HG03439 (cell line): ENCODE results near the gene MCAT.

ENCODE experiments used
- ATAC-seq: cut with Tn5 transposase; IDR thresholded peaks from one replicate; pipeline ENCODE4 v1.9.1; 2021; ENCODE audit warnings: mild to moderate bottlenecking, moderate library complexity; ENCODE audit not compliant: unreplicated experiment

The MCAT gene

GRCh38 chr22:43142880-43143562 is at the start of gene MCAT:
MCAT (minus strand) TSS chr22:43143398; CDS start chr22:43143348, 50 bp downstream.
- peak; percentile 63 for ATAC-seq

GRCh38 chr22:43191831-43192230 is 48.6 kb upstream of the MCAT start:
- no peak for ATAC-seq

DNA sequence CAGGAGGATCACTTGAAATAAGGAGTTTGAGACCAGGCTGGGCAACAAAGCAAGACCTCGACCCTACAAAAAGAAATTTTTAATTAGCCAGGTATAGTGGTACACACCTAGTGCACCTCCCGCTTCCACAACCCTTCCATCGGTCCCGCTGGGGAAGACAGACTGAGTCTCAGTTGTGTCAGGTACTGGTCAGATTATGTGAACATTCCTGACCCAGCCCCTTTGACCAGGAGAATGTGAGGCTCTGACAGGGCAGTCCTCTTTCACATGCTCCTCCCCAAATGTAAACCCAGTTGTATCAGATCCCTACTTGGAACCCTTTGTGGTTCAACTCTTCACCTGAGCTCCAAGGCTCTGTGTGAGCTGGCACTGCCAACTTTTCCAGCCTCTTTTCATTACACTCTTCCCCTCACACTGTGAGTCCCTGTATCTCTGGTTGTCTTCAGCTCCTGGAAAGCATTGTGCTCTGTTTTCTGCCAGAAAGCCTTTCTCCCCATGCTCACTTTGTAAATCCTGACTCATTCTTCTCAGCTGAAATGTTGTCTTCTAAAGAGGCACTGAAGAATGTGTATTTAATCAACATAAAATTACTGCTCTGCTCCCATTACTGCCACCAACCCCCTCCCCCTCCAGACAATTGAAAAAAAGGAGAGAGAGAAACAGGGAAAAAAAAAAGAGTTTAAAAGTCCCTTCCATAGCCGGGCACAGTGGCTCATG is 45.8 kb upstream of the MCAT start:
- no peak for ATAC-seq

DNA sequence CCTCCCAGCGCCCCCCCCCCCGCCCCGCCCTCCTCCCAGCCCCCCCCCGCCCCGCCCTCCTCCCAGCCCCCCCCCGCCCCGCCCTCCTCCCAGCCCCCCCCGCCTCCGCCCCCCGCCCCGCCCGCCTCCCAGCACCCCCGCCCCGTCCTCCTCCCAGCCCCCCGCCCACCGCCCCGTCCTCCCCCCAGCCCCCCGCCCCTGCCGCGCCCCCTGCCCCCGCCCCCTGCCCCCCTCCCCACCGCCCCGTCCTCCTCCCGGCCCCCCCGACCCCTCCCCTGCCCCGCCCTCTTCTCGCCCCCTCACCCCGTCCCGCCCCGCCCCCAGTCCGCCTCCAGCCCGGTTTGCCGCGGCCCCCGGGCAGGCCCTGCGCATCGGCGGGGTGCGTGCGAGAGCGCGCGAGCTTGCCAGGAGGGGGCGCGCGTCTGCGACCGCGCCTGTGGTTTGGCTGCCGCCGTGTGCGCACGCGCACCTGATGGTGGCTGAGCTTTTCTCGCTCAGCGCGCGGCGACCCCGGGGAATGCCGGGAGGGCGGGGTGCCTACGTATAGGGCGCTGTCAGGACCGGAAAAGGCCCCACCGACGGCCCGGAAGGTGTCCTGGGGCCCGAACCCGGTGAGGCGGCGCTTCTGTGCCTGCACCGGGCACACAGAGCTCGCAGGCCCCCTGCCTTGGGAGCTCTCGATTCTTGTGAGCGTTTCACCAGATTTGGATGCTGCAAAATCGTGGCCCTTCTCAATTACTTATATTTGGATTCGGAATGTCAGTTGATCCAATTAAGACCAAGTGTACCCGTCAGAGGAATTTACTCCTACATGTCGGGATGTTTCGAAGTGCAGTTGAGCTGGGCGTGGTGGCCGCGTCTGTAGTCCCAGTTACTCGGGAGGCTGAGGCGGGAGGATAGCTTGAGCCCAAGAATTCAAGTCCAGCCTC is 44.2 kb upstream of the MCAT start:
- peak; percentile 87 for ATAC-seq

- peak; percentile 33 for ATAC-seq
These were observed 43.3 kb upstream of the MCAT start, which contains the start of gene TTLL12 for GRCh38 chr22:43186272-43187170. TTLL12 (minus strand) TSS chr22:43187134; CDS start chr22:43187069, 65 bp downstream.

GRCh38 chr22:43185860-43186261 is 42.7 kb upstream of the MCAT start:
- ATAC-seq, result no peak

GRCh38 chr22:43183496-43184277 is 40.5 kb upstream of the MCAT start:
- ATAC-seq, result no peak

DNA sequence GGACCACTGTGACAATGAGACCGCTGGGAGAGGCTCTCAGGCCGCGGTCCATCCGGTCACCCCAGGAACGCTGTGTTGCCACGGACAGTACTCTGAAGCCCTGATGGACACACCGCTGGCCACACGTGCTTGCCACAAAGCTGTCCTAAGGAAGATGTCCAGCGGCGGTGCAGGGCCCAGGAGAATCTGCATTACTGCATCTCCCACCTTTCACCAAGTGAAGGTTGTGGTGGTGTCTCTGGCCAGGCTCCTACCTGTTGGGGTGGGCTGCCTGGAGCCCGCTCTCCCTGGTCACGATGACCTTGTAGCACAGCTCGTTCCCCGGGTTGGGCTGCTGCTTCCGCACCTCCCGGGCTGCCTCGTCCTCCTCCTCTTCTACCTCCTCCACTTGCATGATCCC is 39.5 kb upstream of the MCAT start:
- no peak for ATAC-seq

DNA sequence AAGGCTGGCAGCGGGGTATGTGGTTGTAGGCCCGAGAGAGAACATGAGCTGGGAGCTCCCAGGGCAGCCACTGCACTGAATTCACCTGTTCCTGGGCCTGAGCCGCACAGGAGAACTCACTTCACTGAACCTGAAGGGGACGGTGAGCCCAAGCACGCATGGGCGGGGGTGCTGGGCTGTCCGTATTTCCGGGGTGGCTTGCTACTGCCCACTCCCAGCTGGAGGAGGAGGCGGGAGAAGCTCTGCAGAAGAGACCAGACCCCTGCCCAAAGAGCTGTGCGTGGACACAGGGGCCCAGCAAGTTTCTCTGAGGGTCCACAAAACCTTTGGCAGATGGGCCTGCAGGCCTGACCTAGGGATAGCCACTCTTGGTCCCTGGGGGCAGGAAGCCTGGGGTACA is 38.9 kb upstream of the MCAT start:
- ATAC-seq, result no peak

- ATAC-seq, result no peak
These were observed 38.3 kb upstream of the MCAT start for GRCh38 chr22:43181321-43182076.

- no peak for ATAC-seq
These were observed 37.5 kb upstream of the MCAT start for GRCh38 chr22:43180670-43181069.

- no peak for ATAC-seq
These were observed 36.7 kb upstream of the MCAT start for GRCh38 chr22:43179911-43180195.

DNA sequence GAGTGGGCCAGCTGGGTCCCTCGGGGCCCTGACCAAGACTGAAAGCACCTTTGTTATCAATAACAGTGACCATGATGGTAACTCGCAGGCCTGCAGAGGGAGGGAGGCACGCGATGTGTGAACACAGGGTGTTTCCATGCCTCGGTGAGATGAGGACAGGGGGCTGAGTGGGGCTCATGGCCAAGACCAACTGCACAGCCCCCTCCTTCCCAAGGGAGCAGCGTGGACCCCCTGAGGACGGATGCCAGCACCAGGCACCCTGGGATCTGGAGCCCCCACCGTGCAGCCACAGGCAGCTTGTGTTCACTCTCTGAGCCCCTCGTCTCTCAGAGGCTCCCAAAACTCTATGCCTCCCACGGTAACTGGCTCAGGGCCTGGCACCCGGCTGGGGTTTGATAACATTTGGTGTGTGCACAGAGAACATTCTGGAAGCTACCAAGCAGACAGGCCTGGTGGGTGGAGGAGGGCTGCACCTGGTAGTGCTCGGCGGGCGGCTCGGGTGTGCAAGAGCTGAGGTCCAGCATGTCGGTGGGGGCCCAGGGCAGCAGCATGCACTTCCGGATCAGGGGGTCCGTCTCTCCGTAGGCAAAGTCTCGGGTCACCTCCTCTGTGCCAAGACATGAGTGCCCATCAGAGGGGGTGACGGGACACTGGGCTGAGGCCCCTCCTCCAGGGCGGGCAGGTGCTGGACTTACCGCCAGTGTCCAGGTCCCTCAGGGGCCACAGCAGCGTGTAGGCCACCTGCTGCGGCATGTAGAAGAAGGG is 36.1 kb upstream of the MCAT start:
- ATAC-seq, result no peak

GRCh38 chr22:43177479-43177878 is 34.3 kb upstream of the MCAT start:
- no peak for ATAC-seq

DNA sequence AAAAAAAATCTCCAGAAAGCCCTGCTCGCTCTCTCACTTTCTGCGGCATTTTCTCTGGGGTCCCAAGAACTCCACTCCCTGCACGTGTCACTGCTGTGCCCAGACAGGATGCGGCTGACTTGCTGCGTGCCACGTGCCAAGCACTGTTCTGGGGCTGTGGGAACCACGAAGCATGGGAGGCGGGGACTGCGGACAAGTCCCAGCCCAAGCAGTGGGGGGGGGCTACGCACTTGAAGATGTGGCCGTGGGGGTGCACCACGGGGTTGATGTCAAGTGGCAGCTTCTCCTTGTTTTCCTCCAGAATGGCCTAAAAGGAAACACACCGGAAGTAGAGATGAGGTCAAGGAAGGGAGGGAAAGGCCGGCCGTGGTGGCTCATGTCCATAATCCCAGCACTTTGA is 32.9 kb upstream of the MCAT start:
- ATAC-seq, result no peak

DNA sequence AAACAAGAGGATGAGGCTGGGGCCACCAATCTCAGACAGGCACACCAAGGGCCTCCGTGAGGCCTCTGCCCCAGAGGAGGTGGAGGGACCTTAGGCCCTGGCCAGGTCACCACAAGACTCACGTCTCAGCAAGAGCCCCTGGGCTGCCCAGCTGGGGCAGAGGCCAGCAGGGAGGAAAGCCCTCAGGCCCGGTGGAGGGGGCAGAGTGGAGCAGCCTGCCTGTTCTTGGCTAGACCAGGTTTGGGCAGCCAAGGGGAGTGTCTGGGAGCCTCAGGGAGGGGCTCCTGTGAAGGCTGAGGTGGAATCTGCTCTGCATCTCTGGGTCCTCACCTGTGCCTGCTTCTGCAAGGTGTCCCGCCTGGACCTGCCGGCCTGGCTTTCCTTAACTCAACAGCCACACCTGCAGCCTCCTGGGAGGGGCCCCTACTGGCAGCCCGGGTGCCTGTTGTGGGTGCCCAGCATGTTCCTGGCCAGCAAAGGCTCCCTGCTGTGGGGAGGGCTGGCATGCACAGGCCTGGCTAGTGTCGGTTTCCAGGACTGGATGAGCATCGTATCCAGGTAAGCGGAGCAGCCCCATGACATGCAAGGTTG is 31.8 kb upstream of the MCAT start:
- ATAC-seq, result no peak

GRCh38 chr22:43173976-43174720 is 30.9 kb upstream of the MCAT start:
- no peak for ATAC-seq
